DMS153 treated with DMSO at 0.1 percent for 48 hours (cell line): ENCODE data around the gene ARID1A.
"Not testable (repeated sequence)": the region's sequence is repeated elsewhere in the genome, so short reads cannot be mapped to it uniquely, and the experiment has no call there.

ENCODE experiments used
- DNase-seq: peaks from one replicate; lab custom pipeline; 2025; ENCODE audit not compliant: unreplicated experiment; lab: John Stamatoyannopoulos, UW

The ARID1A gene

GRCh38 chr1:26787381-26787705 lies 91.5 kb downstream of the ARID1A start:
- no peak for DNase-seq

DNA sequence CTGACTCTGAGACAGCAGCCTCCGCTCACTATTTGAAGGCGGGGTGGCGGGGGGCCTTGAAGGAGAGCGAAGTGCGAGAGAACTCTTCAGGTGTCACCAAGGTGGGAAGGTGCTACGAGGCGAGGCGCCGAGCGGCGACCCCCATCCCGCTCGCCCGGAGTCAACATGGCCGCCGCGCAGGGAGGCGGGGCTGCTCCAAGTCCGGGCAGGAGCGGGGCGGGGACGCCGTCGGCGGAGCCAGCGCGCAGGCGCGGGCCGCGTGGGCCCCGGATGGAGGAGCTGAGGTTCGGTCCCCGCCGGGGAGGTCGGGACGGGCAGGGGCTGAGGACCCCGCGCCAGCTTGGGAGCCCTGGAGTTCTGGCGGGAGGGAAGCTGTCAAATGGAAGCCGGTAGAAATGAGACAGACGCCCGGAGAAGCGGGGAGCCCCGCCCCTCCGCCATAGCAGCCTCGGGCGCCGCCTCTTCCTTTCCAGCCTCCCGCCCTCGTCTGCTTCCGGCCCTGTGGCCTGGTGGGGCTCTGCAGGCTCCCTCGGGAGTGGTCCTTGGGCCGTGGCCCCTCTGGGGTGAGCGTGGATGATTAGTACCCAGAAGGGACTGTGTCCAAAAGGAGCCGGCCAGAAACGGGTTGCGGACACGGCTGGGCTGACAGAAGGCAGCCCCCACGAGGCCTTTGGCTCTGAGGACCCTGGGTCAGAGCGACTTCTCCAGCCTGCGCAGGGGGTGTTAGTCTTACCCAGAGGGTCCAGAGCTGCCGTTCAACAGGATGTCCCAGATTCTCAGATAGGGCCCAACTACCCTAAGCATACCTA lies 92.1 kb downstream of the ARID1A start, which contains the start of gene PIGV:
PIGV (plus strand) TSS at position 245 of the 809 bp plus-strand sequence. CDS start 2,866 bp downstream, outside the sequence.
- peak; percentile 97 for DNase-seq

- DNase-seq = peak; percentile 49
These were observed 92.6 kb downstream of the ARID1A start for GRCh38 chr1:26788515-26788785.

- peak; percentile 96 for DNase-seq
These were observed 93.2 kb downstream of the ARID1A start for GRCh38 chr1:26788836-26789611.

DNA sequence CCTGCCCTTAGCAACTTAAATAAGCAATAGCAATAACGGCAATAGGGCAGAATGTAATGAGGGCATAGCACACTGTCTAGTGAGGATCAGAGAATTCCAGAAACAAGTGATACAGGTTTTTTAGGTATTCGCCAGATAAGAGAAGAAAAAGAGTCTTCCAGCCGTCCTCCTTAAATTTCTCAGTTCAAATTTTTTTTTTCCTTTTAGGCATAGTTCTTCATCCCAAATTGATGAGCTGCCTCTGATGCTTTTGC lies 93.7 kb downstream of the ARID1A start:
- no peak for DNase-seq

DNA sequence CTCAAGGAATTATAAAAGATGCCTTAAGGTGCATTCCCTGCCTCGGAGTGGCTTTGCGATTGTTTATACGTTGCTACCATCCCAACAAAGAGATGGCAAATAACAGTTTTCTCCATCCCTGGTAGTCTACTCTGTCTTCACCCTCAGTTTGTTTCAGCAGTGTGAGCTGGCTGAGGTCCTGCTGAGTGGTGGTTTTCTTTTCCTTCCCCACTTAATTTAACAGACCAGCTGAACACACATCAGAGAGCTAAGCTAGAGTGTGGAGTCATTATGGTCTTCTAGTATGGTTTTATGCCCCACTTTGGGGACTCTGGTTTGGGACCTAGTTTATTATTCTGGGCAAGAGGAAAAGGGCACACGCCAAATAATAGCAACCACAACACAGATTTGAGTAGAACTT lies 94.1 kb downstream of the ARID1A start:
- DNase-seq = no peak

DNA sequence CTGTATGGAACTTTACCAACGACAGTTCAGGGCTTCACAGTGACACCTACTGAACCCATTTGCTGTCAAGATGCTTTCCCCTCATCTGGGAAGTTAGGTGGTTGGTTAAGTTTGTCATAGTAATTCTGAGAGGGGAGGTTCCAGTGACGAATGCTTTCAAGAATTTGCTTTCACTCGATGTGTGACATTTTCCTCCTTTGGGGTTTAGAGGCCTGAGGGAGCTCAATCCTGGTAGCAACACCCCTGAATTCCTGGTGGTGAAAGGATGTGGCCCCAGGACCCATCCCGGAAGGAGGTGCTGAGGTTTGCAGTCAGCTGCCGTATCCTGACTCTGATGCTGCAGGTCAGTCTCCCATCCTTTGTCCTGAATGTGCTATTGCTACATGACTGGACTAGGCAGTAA lies 94.7 kb downstream of the ARID1A start:
- DNase-seq = no peak

DNA sequence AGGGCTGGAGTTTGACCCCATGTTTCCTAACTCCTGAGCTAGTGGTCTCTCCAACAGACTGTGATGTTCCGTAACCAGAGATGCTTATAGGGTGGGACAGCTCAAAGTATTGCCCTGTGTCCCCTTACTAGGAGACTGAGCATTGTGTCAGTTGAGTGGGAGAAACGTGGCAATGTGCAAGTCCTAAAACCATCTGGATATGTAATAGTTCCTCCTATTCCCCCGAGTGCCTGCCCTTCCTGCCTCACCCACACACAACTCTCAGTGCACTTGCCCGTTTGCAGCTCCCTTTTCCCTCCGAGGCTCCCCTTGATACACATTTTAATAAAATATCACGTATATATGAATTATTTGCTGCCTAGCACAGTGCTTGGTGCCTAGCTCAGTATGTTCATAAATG lies 95.3 kb downstream of the ARID1A start:
- no peak for DNase-seq

DNA sequence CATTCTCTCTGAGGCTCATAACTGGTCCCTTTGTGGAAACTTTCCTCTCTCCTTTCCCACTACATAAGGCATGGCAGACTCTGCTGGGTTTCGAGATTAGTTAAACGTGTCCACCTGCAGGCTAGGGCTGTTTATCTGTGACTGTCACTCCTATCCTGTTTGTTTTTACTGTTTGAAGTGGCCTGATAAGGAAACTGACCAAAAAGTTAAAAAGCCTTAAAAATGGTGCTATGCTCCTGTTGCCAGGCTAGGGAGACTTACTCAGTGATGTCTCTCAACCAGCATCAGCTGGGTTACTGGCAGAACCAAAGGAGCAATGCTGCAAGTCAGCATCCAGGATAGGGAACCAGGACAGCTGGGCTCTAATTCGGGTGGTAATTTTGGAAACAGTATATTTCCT lies 95.8 kb downstream of the ARID1A start:
- DNase-seq = no peak

GRCh38 chr1:26792924-26793323 lies 97.1 kb downstream of the ARID1A start:
- no peak for DNase-seq

GRCh38 chr1:26794391-26794790 lies 98.6 kb downstream of the ARID1A start:
- no peak for DNase-seq

DNA sequence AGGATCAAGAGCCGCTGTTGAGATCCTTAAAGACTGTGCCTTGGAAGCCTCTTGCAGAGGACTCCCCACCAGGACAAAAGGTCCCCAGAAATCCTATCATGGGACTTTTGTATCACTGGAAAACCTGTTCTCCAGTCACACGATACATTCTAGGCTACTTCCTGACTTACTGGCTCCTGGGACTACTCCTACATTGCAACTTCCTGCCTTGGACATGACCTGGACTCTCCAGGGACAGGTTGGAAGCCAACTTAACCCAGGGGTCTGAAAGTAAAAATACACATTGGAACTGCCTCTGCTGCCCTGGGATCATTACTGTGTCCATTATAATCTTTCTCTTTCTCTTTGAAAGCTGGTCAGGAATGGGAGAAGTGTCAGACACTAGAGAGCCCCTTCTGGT lies 101.8 kb downstream of the ARID1A start:
- no peak for DNase-seq

DNA sequence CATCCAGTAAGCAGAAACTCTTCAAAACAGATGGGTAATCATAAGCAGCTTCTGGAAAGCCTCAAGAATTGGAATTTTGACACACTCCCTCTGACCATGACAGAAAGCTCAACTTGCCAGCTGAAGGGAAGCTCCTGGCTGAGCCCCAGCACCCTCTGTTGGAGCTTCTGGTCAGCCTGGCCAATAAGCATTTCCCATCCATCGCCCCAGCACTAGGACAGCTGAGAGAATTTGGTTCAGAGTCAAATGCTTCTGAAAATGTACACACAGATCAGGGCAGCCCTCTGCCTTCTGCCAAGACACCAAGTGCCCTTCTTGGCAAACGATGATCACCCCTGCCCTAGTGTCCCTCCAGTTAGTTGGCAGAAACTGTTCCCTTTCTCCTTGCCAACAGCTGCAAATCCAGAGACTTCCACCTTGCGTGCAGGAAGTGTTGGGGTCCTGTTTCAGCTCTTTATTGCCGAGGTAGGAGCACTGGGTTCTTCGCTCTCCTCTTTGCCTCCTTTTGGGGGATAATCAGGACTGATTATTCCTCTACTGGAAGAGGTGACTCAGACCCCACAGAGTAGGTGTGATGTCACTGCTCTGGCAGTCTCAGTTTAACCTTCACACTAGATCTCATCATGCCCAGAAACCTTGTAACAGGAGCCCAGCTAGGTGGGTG lies 103.8 kb downstream of the ARID1A start:
- DNase-seq = no peak

GRCh38 chr1:26803932-26804331 lies 108.1 kb downstream of the ARID1A start:
- DNase-seq = not testable (repeated sequence)

DNA sequence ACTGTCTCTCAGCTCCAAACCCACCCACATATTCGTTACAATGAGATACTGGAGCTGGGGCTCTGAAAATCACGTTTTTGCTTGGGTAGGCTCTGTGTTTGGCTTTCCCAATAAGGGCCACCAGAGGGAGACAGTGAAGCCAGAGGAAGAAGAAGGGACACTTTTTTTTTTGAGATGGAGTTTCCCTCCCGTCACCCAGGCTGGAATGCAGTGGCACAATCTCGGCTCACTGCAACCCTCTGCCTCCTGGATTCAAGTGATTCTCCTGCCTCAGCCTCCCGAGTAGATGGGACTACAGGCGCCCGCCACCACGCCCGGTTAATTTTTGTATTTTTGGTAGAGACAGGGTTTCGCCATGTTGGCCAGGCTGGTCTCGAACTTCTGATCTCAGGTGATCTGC lies 114.3 kb downstream of the ARID1A start:
- peak; percentile 37 for DNase-seq

- no peak for DNase-seq
These were observed 115.2 kb downstream of the ARID1A start for GRCh38 chr1:26811057-26811456.

DNA sequence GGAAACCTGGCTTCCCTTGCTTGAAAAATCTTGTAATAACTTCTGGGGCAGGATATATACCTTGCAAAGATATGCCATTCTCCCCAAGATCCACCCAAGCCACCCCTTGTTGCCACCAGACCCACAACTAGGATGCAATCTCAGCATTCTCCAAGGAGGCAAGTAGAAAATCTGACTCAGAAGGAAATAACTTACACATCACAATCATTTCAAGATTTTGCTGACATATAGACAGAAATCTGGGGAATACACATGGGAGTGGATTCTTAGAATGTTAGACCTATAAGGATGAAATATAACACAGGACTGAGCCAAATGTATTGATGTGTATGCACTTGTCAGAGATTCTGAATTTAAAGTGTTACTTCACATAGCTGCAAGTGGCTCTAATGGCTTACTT lies 115.9 kb downstream of the ARID1A start:
- no peak for DNase-seq

- DNase-seq = no peak
These were observed 118.6 kb downstream of the ARID1A start for GRCh38 chr1:26814377-26814776.

DNA sequence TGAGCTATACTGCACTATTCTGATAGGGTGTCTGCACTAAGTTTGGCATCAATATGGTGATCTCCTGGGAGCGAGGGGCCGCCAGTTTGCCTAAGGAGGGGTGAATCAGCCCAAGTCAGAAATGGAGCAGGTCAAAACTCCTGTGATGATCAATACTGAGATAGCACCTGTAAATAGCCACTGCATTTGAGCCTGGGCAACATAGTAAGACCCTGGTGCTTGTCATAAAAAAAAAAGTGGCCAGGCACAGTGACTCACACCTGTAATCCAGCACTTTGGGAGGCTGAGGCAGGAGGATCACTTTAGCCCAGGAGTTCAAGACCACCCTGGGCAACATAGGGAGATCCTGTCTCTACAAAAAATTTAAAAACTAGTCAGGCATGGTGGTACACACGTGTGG lies 119.1 kb downstream of the ARID1A start:
- DNase-seq = no peak

DNA sequence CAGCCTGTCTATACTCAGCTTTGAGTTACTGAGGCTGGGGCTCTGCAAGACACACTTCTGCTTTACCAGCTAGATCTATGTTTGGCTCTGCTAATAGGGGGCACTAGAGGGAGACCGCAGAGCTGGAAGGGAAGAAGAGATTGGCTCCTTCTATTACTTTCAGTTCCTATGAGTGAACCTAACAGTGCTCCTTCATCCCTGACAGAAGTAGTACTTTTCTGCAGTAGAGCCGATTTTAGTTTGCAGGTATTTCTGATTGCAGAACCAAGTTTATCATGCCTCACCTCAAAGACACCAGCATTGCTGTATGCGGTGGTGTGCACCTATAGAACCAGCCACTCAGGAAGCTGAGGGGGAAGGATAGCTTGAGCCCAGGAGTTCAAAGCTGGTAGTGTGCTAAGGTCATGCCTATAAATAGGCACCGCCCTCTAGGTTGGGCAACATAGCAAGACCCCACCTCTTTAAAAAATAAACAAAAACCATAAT lies 125.0 kb downstream of the ARID1A start:
- DNase-seq = no peak

- DNase-seq = no peak
These were observed 127.1 kb downstream of the ARID1A start for GRCh38 chr1:26822737-26823395.

DNA sequence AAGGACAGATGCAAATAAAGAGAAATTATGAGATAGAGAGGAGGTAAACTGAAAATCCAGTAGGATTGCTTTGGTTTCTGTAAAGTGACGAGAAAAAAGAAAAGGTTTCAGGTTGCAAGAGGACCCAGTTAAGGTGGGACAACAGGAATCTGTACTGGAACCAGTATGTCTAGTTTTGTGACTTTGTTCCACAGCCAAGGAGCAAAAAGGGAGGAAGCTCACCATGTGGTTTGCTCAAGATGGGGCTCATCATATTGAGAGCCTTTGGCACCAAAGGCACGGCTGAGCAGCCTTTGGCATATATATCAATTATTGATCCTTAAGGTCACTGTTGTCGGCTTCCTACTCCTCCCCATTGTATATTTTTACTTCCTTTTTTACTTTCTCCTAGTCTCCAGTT lies 128.9 kb downstream of the ARID1A start:
- no peak for DNase-seq
